Esophagus squamous epithelium (tissue), 5 donors: Measurements from ENCODE around the gene COPS4. TPM values are rescaled to one million over a fixed set of nuclear protein-coding genes. Genes with fewer than 3 reads are reported as not detected.
A peak's percentile ranks its signal among the peaks of the same experiment; 100 is the strongest.
"Not testable (repeated sequence)": the region's sequence is repeated elsewhere in the genome, so short reads cannot be mapped to it uniquely, and the experiment has no call there.

Experiments used
- DNase-seq: peaks from one replicate; lab custom pipeline; 2025; lab: John Stamatoyannopoulos, UW
- H3K27ac ChIP-seq, 4 donors: fragments of 200-600 bp; sonication (generic); one replicate each; pipeline ENCODE4 v1.5.1; 2016 to 2019; ENCODE audit warnings: mild to moderate bottlenecking in 1 of 4
- H3K27me3 ChIP-seq, 4 donors: fragments of 200-600 bp; sonication (generic); 1 replicate in 3 of 4; 2 replicates in 1 of 4; pipeline versions ENCODE4 v1.5.1 to v1.6.0; 2017 to 2021; ENCODE audit warnings: antibody characterized with exemption in 1 of 4
- H3K36me3 ChIP-seq, 3 donors: fragments of 200-600 bp; sonication (generic); one replicate each; pipeline ENCODE4 v1.5.1; 2016 to 2019
- H3K4me1 ChIP-seq, 3 donors: fragments of 200-600 bp; sonication (generic); one replicate each; pipeline ENCODE4 v1.5.1; 2017 to 2019
- H3K4me3 ChIP-seq, 4 donors: fragments of 200-600 bp; sonication (generic); 1 replicate in 3 of 4; 2 replicates in 1 of 4; pipeline ENCODE4 v1.5.1; 2016 to 2019; ENCODE audit warnings: mild to moderate bottlenecking in 2 of 4, moderate library complexity in 1 of 4
- H3K9me3 ChIP-seq, 3 donors: fragments of 200-600 bp; sonication (generic); one replicate each; pipeline ENCODE4 v1.5.1; 2016 to 2019
- POLR2A ChIP-seq, 4 donors: fragments of 450-650 bp; IDR thresholded peaks; one replicate each; pipeline ENCODE4 v1.6.1; 2017; ENCODE audit warnings: antibody characterized with exemption in 4 of 4, mild to moderate bottlenecking in 4 of 4, moderate library complexity in 3 of 4
- WGBS, 2 donors: methylation state at CpG; one replicate each; pipeline ENCODE4 v1.1.5; 2018; 5-methylcytosine and 5-hydroxymethylcytosine counted together
- intact Hi-C: fragments of 100-400 bp; cut with DNase I; formaldehyde crosslinking; loops from one replicate; pipeline ENCODE4 v1.15.0; 2022
- total RNA-seq, 4 donors: library from RNA; depleted of rRNA; stranded (reverse); fragments of >200 nt; gene quantifications; one replicate each; pipeline ENCODE4 v1.1.0, GENCODE V29; 2016
- TF ChIP-seq, protein P1 (sequence below), 6 experiments: fragments of 450-650 bp in 4 of 6; fragments of 200-600 bp in 2 of 6; sonication (generic) in 2 of 6; IDR thresholded peaks; one replicate each; pipeline ENCODE4 v1.5.1; 2016 to 2019; ENCODE audit warnings: antibody characterized with exemption in 6 of 6, mild to moderate bottlenecking in 4 of 6, moderate library complexity in 4 of 6
- donor health status: DM: yes; HTN: yes; CAD: no.

Gene COPS4
- total RNA-seq, 4 donors from 2014 or later, result 22.5 to 56.8 (median 39.9) TPM

DNA sequence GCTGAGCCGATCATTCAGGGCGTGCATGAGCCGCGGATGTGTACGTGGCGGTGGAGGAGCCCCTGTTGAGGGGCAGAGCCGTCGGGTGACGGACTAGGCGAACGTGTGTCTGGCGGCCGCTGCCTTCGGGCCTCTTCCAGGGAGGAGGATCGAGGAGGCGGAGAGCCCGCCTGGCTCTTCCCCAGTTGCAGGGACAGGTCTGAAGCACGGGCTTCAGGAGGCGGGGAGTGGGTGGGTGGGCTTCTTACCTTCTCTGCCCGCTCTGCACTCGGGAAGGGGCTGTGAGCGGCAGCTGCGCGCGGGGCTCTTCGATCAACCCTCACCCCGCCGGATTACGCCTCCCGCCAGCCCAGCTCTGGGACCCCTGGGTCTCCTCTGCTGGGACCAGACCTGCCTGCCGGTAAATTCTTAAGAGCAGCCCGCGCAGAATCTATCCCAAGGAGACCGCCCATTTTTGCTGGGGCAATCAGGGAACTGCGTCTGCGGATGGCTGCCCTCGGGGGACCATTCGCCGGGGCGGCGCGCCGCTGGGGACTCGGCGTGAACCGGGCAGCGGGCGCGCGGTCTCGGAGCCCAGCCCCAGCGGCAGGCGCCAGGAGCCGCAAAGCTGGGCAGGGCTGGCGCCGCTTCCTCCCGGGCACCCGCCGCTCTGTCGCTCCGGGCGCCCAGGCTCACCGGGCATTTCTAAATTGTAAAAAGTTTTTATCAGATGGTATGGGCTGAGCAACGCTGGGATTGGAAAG lies 74.7 kb downstream of the COPS4 start:
- intact Hi-C loops, result no loop called here

DNA sequence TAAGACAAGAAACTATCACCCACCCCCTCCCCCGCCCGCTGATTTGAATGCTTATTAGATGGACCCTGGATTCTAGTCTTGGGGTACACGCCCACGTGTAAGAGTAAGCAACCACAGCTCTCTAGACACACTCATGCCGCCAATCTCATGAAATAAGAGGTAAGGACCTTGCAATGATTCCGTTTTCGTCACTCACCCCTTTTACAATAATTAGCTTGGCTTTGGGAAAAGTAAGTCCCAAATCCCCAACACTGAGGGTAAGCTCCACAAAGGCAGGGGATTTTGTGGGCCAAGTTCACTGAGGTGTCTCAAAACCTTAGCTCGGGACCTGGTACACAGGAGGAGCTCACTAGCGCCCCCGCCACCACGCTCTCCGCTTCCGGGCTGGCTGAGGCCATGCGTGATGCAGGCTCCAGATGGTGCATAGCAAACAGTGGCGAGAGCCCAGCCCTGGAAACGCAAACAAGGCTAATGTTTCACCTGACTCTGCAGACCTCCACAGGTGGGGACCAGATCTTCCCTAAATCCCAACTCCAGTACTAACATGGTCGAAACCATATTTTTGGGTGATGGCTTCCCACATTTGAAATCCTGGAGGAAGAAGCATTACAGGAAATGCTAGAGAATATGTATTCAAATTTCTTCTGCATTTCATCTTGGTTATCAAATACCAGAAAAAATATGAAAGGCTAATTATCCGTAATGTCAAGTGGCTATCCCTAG lies 75.4 kb downstream of the COPS4 start:
- Histone ChIP-seq H3K27ac (peak overlapping the region; percentile 72 to 84 (median 81)), H3K9me3 (no peaks in the 10 kb centered on the region), H3K36me3 (no peaks in the 10 kb centered on the region), H3K4me1 (peaks cover 0 to 42% (median 4%) of the 10 kb centered on the region in 3 donors), H3K4me3 (peak overlapping the region; percentile 56 to 81 (median 61)), H3K27me3 (no peaks in the 10 kb centered on the region)
- intact Hi-C loops, result no loop called here
- DNase-seq, result peak; percentile 48
- WGBS, 2 donors, result 5% methylated on average over 8 to 10 of the region's 18 CpGs
- TF ChIP-seq, protein P1, sequence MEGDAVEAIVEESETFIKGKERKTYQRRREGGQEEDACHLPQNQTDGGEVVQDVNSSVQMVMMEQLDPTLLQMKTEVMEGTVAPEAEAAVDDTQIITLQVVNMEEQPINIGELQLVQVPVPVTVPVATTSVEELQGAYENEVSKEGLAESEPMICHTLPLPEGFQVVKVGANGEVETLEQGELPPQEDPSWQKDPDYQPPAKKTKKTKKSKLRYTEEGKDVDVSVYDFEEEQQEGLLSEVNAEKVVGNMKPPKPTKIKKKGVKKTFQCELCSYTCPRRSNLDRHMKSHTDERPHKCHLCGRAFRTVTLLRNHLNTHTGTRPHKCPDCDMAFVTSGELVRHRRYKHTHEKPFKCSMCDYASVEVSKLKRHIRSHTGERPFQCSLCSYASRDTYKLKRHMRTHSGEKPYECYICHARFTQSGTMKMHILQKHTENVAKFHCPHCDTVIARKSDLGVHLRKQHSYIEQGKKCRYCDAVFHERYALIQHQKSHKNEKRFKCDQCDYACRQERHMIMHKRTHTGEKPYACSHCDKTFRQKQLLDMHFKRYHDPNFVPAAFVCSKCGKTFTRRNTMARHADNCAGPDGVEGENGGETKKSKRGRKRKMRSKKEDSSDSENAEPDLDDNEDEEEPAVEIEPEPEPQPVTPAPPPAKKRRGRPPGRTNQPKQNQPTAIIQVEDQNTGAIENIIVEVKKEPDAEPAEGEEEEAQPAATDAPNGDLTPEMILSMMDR (IDR thresholded peaks at IDR 0.05), result peak in 5 of 6 experiments; percentile 48 to 75 (median 63)
- no peak for TF ChIP-seq POLR2A (IDR thresholded peaks at IDR 0.05)

More for the DNA sequence above, 74.7 kb downstream of the COPS4 start:
- no peak for DNase-seq
- 4% methylated on average over 13 to 22 of the region's 64 CpGs for WGBS, 2 donors
- H3K36me3 ChIP-seq, result no peaks in the 10 kb centered on the region
- no peaks in the 10 kb centered on the region for H3K27me3 ChIP-seq
- H3K9me3 ChIP-seq, result no peaks in the 10 kb centered on the region
- peak overlapping the region; percentile 72 to 84 (median 81) for H3K27ac ChIP-seq
- peaks cover 0 to 35% (median 4%) of the 10 kb centered on the region in 3 donors for H3K4me1 ChIP-seq
- TF ChIP-seq POLR2A (IDR thresholded peaks at IDR 0.05), result no peak
- TF ChIP-seq, protein P1 (IDR thresholded peaks at IDR 0.05), result no peak
- peak overlapping the region; percentile 56 to 81 (median 61) for H3K4me3 ChIP-seq

DNA sequence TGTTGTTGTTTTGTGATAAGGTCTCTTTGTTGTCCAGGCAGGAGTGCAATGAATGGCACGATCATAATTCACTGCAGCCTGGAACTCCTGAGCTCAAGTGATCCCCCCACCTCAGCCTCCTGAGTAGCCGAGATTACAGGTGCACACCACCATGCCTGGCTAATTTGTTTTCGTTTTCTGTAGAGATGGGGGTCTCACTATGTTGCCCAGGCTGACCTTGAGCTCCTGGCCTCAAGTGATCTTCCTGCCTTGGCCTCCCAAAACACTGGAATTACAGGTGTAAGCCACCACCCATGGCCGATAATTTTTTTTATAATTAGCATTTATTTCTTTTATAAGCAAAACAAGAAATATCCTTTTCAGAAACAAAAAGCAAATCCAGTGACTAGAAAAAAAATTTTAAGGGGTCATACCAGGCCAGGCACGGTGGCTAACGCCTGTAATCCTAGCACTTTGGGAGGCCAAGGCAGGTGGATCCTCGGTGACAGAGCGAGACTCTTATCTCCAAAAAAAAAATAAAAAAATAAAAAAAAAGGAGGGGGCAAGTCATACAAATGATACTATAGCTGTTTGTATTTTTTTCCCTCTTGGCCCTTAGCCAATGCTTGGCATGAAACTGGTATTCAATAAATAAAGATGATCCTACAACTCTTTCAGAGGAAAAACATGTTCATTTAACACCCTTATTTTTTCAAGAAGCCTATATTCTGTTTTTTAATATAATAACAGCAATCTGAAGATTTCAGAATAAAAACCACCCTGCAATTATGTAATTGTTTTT lies 76.2 kb downstream of the COPS4 start:
- intact Hi-C loops, result no loop called here
- Histone ChIP-seq H3K27me3 (no peaks in the 10 kb centered on the region), H3K36me3 (no peaks in the 10 kb centered on the region), H3K9me3 (no peaks in the 10 kb centered on the region), H3K4me3 (peak overlapping the region in 1 of 4 donors; percentile 64), H3K27ac (peak overlapping the region; percentile 41 to 84 (median 76)), H3K4me1 (peaks cover 0 to 43% (median 4%) of the 10 kb centered on the region in 3 donors)
- 76 to 81% methylated on average over 8 of the region's 8 CpGs for WGBS, 2 donors
- TF ChIP-seq, protein P1 (IDR thresholded peaks at IDR 0.05), result no peak
- no peak for DNase-seq

DNA sequence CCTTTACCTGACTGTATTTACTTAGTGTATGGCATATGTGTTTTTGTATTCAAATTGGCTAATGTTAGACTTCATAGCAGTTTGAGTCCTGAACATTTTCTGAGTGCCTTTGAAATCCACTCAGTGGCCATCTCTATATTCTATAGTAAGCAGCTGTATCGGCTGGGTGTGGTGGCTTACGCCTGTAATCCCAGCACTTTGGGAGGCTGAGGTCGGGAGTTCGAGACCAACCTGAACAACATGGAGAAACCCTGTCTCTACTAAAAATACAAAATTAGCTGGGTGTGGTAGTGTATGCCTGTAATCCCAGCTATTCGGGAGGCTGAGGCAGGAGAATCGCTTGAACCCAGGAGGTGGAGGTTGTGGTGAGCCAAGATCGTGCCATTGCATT lies 76.8 kb downstream of the COPS4 start:
- WGBS, 2 donors, result 68 to 88% methylated on average over 5 of the region's 7 CpGs
- peak overlapping the region in 1 of 4 donors; percentile 27 for H3K27ac ChIP-seq
- not testable (repeated sequence) for H3K4me3 ChIP-seq

DNA sequence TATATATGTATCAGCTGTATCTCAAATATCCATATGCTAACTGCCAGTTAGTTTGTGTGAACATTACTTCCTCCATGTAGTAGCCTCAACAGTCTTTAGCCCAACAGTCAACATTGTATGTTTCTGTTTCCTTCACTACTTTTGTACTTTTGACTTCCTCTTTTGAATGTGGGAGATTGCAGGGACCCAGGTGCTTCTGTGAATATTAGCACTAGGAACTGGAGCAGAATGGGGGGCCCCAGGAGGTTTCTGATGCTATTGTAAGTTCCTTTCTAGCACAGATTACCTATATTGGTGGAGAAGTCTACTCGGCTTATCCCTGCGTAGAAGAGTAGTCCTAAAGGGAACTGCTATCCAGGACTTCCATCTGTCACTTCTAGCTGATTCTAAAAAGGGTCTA lies 77.2 kb downstream of the COPS4 start:
- intact Hi-C loops, result no loop called here
- H3K4me3 ChIP-seq, result peak overlapping the region in 3 of 4 donors; percentile 23 to 38 (median 28)
- H3K27me3 ChIP-seq, result no peaks in the 10 kb centered on the region
- H3K4me1 ChIP-seq, result peaks cover 0 to 43% (median 4%) of the 10 kb centered on the region in 3 donors
- no peaks in the 10 kb centered on the region for H3K36me3 ChIP-seq
- TF ChIP-seq, protein P1 (IDR thresholded peaks at IDR 0.05), result no peak
- no peak for TF ChIP-seq POLR2A (IDR thresholded peaks at IDR 0.05)
- H3K27ac ChIP-seq, result peak overlapping the region in 2 of 4 donors; percentile 16 to 72
- no peaks in the 10 kb centered on the region for H3K9me3 ChIP-seq
- 72 to 78% methylated on average over 2 of the region's 2 CpGs for WGBS, 2 donors
- DNase-seq, result no peak

More for the DNA sequence above, 76.8 kb downstream of the COPS4 start:
- DNase-seq, intact Hi-C loops, H3K9me3 ChIP-seq, H3K27me3 ChIP-seq, H3K36me3 ChIP-seq: not testable (repeated sequence)
- H3K4me1 ChIP-seq, result peaks cover 0 to 43% (median 4%) of the 10 kb centered on the region in 3 donors
